Measurements from ENCODE around the gene PFAS.
"Not testable (repeated sequence)": the region's sequence is repeated elsewhere in the genome, so short reads cannot be mapped to it uniquely, and the experiment has no call there.

PFAS gene

GRCh38 chr17:8248751-8249607, at the start of gene PFAS:
PFAS (plus strand) TSS chr17:8249289; CDS start chr17:8253938, 4,649 bp downstream.
- peak; percentile 87 for DNase-seq (ENCODE audit: low read depth)

GRCh38 chr17:8204761-8205555, 44.1 kb upstream of the PFAS start:
- no peak for DNase-seq (ENCODE audit: low read depth)

- DNase-seq (ENCODE audit: low read depth): no peak
These were observed 42.6 kb upstream of the PFAS start for GRCh38 chr17:8206536-8206935.

- peak; percentile 93 for DNase-seq (ENCODE audit: low read depth)
These were observed 39.0 kb upstream of the PFAS start, which contains the start of gene AURKB for GRCh38 chr17:8209907-8210760. AURKB (minus strand) TSS chr17:8210575; CDS start chr17:8210224, 351 bp downstream.

GRCh38 chr17:8210761-8211458, 38.2 kb upstream of the PFAS start:
- no peak for DNase-seq (ENCODE audit: low read depth)

- peak; percentile 59 for DNase-seq (ENCODE audit: low read depth)
These were observed 36.5 kb upstream of the PFAS start for GRCh38 chr17:8212312-8213180.

- DNase-seq (ENCODE audit: low read depth): not testable (repeated sequence)
These were observed 35.1 kb upstream of the PFAS start for GRCh38 chr17:8214000-8214399.

GRCh38 chr17:8220783-8221662, 28.1 kb upstream of the PFAS start:
- peak; percentile 90 for DNase-seq (ENCODE audit: low read depth)

- peak; percentile 88 for DNase-seq (ENCODE audit: low read depth)
These were observed 27.3 kb upstream of the PFAS start for GRCh38 chr17:8221663-8222379.

GRCh38 chr17:8222380-8222629, 26.8 kb upstream of the PFAS start:
- DNase-seq (ENCODE audit: low read depth): no peak

- peak; percentile 89 for DNase-seq (ENCODE audit: low read depth)
These were observed 26.3 kb upstream of the PFAS start for GRCh38 chr17:8222630-8223355.

- peak; percentile 19 for DNase-seq (ENCODE audit: low read depth)
These were observed 25.5 kb upstream of the PFAS start for GRCh38 chr17:8223356-8224126.

GRCh38 chr17:8224891-8225812, 23.9 kb upstream of the PFAS start:
- DNase-seq (ENCODE audit: low read depth): no peak

GRCh38 chr17:8225813-8226535, 23.1 kb upstream of the PFAS start:
- DNase-seq (ENCODE audit: low read depth): peak; percentile 76

GRCh38 chr17:8226536-8227237, 22.4 kb upstream of the PFAS start:
- peak; percentile 93 for DNase-seq (ENCODE audit: low read depth)
